HepG2 (cell line): ENCODE results near the gene SSBP4. TPM values are rescaled to one million over a fixed set of nuclear protein-coding genes. Genes with fewer than 3 reads are reported as not detected.

Source experiments
- AHDC1 ChIP-seq: sonication (generic); formaldehyde crosslinking; IDR thresholded peaks from 2 replicates; pipeline ENCODE4 v1.5.1; 2020; ENCODE audit warnings: mild to moderate bottlenecking, missing genetic modification reagents, borderline replicate concordance
- BCL3 ChIP-seq: sonication (generic); formaldehyde crosslinking; IDR thresholded peaks from 2 replicates; pipeline ENCODE4 v1.5.1; 2020; ENCODE audit warnings: mild to moderate bottlenecking, missing genetic modification reagents, moderate library complexity
- DBP ChIP-seq: sonication (generic); formaldehyde crosslinking; IDR thresholded peaks from 2 replicates; pipeline ENCODE4 v1.4.0; 2020; ENCODE audit warnings: missing genetic modification reagents; ENCODE audit errors: not compliant biosample characterization
- GABPA ChIP-seq, 2 experiments: IDR thresholded peaks; 2 replicates each; pipeline ENCODE4 v1.6.1; 2011 to 2016; ENCODE audit warnings: low read depth in 2 of 2, low read length in 1 of 2, missing biosample characterization in 1 of 2, missing genetic modification characterization in 1 of 2
- GATAD1 ChIP-seq: IDR thresholded peaks from 2 replicates; pipeline ENCODE4 v1.6.1; 2016; ENCODE audit warnings: missing genetic modification reagents, missing compliant biosample characterization
- HBP1 ChIP-seq: IDR thresholded peaks from 2 replicates; pipeline ENCODE4 v1.6.1; 2016; ENCODE audit warnings: low read depth, control low read depth
- HNRNPL ChIP-seq: fragments of 200-400 bp; formaldehyde crosslinking; IDR thresholded peaks from 2 replicates; pipeline ENCODE4 v1.6.1; 2017; ENCODE audit warnings: mild to moderate bottlenecking, low read depth, low read length
- MTERF4 ChIP-seq: sonication (generic); formaldehyde crosslinking; IDR thresholded peaks from 2 replicates; pipeline ENCODE4 v1.8.0; 2023; ENCODE audit warnings: mild to moderate bottlenecking, missing genetic modification reagents
- NFKBIZ ChIP-seq: IDR thresholded peaks from 2 replicates; pipeline ENCODE4 v1.6.1; 2018; ENCODE audit warnings: missing genetic modification reagents, missing compliant biosample characterization
- RCOR2 ChIP-seq: IDR thresholded peaks from 2 replicates; pipeline ENCODE4 v1.6.1; 2016; ENCODE audit warnings: missing biosample characterization, missing genetic modification reagents
- SALL1 ChIP-seq: sonication (generic); formaldehyde crosslinking; IDR thresholded peaks from 2 replicates; pipeline ENCODE4 v1.8.0; 2022; ENCODE audit warnings: mild to moderate bottlenecking, missing genetic modification reagents
- TEAD3 ChIP-seq: optimal IDR thresholded peaks from 2 replicates; pipeline ENCODE3; 2016; ENCODE audit warnings: borderline replicate concordance
- ZKSCAN1 ChIP-seq: fragments of 150-350 bp; IDR thresholded peaks from 2 replicates; pipeline ENCODE4 v1.6.1; 2014; ENCODE audit warnings: low read length
- ZNF230 ChIP-seq: sonication (generic); formaldehyde crosslinking; IDR thresholded peaks from 2 replicates; pipeline ENCODE4 v1.4.0; 2020; ENCODE audit warnings: mild to moderate bottlenecking, missing genetic modification reagents
- ZNF446 ChIP-seq: sonication (generic); formaldehyde crosslinking; IDR thresholded peaks from 2 replicates; pipeline ENCODE4 v1.5.0; 2020; ENCODE audit warnings: mild to moderate bottlenecking, missing genetic modification reagents
- ZNF800 ChIP-seq: sonication (generic); formaldehyde crosslinking; IDR thresholded peaks from 2 replicates; pipeline ENCODE4 v1.4.0; 2020; ENCODE audit warnings: missing genetic modification reagents
- ZSCAN25 ChIP-seq: sonication (generic); formaldehyde crosslinking; IDR thresholded peaks from 2 replicates; pipeline ENCODE4 v1.8.0; 2022; ENCODE audit warnings: mild to moderate bottlenecking, missing genetic modification reagents
- polyA plus RNA-seq, 8 experiments: library from polyadenylated mRNA; depleted of rRNA in 3 of 8; stranded (reverse) in 7 of 8; unstranded in 1 of 8; fragments of >200 nt; fragmentation: Illumina TruSeq in 4 of 8; extraction: Trizol in 4 of 8; gene quantifications; 2 replicates each; pipeline versions ENCODE4 v1.2.1 to v1.2.3, GENCODE V29; 2011 to 2016; ENCODE audit warnings: low read depth in 4 of 8, missing spikeins in 1 of 8, mixed read lengths in 1 of 8; ENCODE audit not compliant: insufficient read depth in 1 of 8
- total RNA-seq, 5 experiments: library from RNA; depleted of rRNA; stranded (reverse); fragments of >200 nt; fragmentation: Illumina TruSeq; extraction: Trizol; gene quantifications; 2 replicates each; pipeline ENCODE4 v1.2.3, GENCODE V29; 2016; ENCODE audit warnings: low read depth in 1 of 5

SSBP4 gene
- total and polyA plus RNA-seq, 2 of the 13 experiments (the other 11 are each of a cell fraction or from before 2014, with no cell fraction given), result 20.8 to 39.5 TPM

GRCh38 chr19:18475762-18476331 is 56.6 kb downstream of the SSBP4 start (continued):
- TF ChIP-seq AHDC1 (CRISPR knock-in tag) (0 out of 2 replicates have a peak, but pooled peaks have one; percentile 56), BCL3 (no peak), SALL1 (CRISPR knock-in tag) (peak; percentile 66; the same call in 1 of the 2 replicates), DBP (no peak), GATAD1 (peak; percentile 59), HNRNPL (no peak), MTERF4 (no peak), ZNF800 (CRISPR knock-in tag) (no peak), ZNF230 (0 out of 2 replicates have a peak, but pooled peaks have one; percentile 33), RCOR2 (CRISPR knock-in tag) (peak; percentile 88), ZNF446 (CRISPR knock-in tag) (no peak), ZSCAN25 (CRISPR knock-in tag) (0 out of 2 replicates have a peak, but pooled peaks have one; percentile 39), GABPA (IDR thresholded peaks at IDR 0.05; ENCODE audit: low read depth, low read length) (0 out of 2 replicates have a peak, but pooled peaks have one; percentile 7), GABPA (CRISPR knock-in tag; IDR thresholded peaks at IDR 0.05; ENCODE audit: low read depth) (0 out of 2 replicates have a peak, but pooled peaks have one; percentile 34), ZKSCAN1 (no peak), TEAD3 (peak; percentile 82), NFKBIZ (CRISPR knock-in tag) (0 out of 2 replicates have a peak, but pooled peaks have one; percentile 23), HBP1 (CRISPR knock-in tag) (peak; percentile 56; the same call in 1 of the 2 replicates)
